Measurements from ENCODE around the gene RFX3. TPM values are rescaled to one million over a fixed set of nuclear protein-coding genes. Genes with fewer than 3 reads are reported as not detected.

The RFX3 gene
- total and polyA plus RNA-seq, 4 donors, result 0.30 to 4.6 (median 1.5) TPM

- H3K4me1 ChIP-seq (ENCODE audit: control insufficient read depth in 4 of 4, insufficient read depth in 4 of 4, low read length in 3 of 4), result no peaks in the 10 kb centered on the region
- TF ChIP-seq ZBTB33 (IDR thresholded peaks at IDR 0.05) (no peak), MAX (IDR thresholded peaks at IDR 0.05) (no peak), EGR1 (IDR thresholded peaks at IDR 0.05; ENCODE audit: low read depth in 2 of 2) (no peak), FOXA1 (IDR thresholded peaks at IDR 0.05) (no peak), NR2F2 (IDR thresholded peaks at IDR 0.05) (no peak)
- H3K27ac ChIP-seq (ENCODE audit: low read depth in 1 of 2, low read length in 2 of 2), result no peak overlapping the region
- no peak for DNase-seq (ENCODE audit: low spot score)
- H3K27me3 ChIP-seq (ENCODE audit: control insufficient read depth in 4 of 4, insufficient read depth in 4 of 4, low read length in 3 of 4), result no peaks in the 10 kb centered on the region
- no peaks in the 10 kb centered on the region for H3K9me3 ChIP-seq (ENCODE audit: control insufficient read depth in 4 of 4, low read length in 3 of 4)
- H3K9ac ChIP-seq (ENCODE audit: low read depth in 1 of 2, low read length in 2 of 2), result no peak overlapping the region
- H3K36me3 ChIP-seq (ENCODE audit: control insufficient read depth in 4 of 4, insufficient read depth in 3 of 4, low read depth in 1 of 4, low read length in 3 of 4), result no peaks in the 10 kb centered on the region
- no peak overlapping the region for H3K4me3 ChIP-seq (ENCODE audit: low read depth in 1 of 3, low read length in 3 of 3)
Observed at GRCh38 chr9:3281399-3281798, 244.4 kb downstream of the RFX3 start.

GRCh38 chr9:3277200-3277599 lies 248.6 kb downstream of the RFX3 start:
- no peak overlapping the region for H3K9ac ChIP-seq (ENCODE audit: low read depth in 1 of 2, low read length in 2 of 2)
- no peak for TF ChIP-seq GABPA (IDR thresholded peaks at IDR 0.05 in 1 of 2, conservative IDR thresholded peaks at IDR 0.05 in 1 of 2)
- TF ChIP-seq RAD21 (IDR thresholded peaks at IDR 0.05), result no peak
- TF ChIP-seq MAX (IDR thresholded peaks at IDR 0.05), result no peak
- TF ChIP-seq HNF4G (IDR thresholded peaks at IDR 0.05), result no peak
- TF ChIP-seq HNF4A (conservative IDR thresholded peaks at IDR 0.05), result no peak
- TF ChIP-seq RXRA (IDR thresholded peaks at IDR 0.05), result no peak
- no peak for TF ChIP-seq ZBTB33 (IDR thresholded peaks at IDR 0.05)
- no peak for TF ChIP-seq SP1 (IDR thresholded peaks at IDR 0.05)
- no peaks in the 10 kb centered on the region for H3K27me3 ChIP-seq (ENCODE audit: control insufficient read depth in 4 of 4, insufficient read depth in 4 of 4, low read length in 3 of 4)
- H3K27ac ChIP-seq (ENCODE audit: low read depth in 1 of 2, low read length in 2 of 2), result no peak overlapping the region
- DNase-seq (ENCODE audit: low spot score), result no peak
- 93% methylated on average over 2 of the region's 2 CpGs for WGBS
- no peak overlapping the region for H3K4me3 ChIP-seq (ENCODE audit: low read depth in 1 of 3, low read length in 3 of 3)
- no peaks in the 10 kb centered on the region for H3K4me1 ChIP-seq (ENCODE audit: control insufficient read depth in 4 of 4, insufficient read depth in 4 of 4, low read length in 3 of 4)
- no peaks in the 10 kb centered on the region for H3K36me3 ChIP-seq (ENCODE audit: control insufficient read depth in 4 of 4, insufficient read depth in 3 of 4, low read depth in 1 of 4, low read length in 3 of 4)
- no peaks in the 10 kb centered on the region for H3K9me3 ChIP-seq (ENCODE audit: control insufficient read depth in 4 of 4, low read length in 3 of 4)

- Histone ChIP-seq H3K4me3 (ENCODE audit: low read depth in 1 of 3, low read length in 3 of 3) (no peak overlapping the region), H3K9ac (ENCODE audit: low read depth in 1 of 2, low read length in 2 of 2) (no peak overlapping the region), H3K4me1 (ENCODE audit: control insufficient read depth in 4 of 4, insufficient read depth in 4 of 4, low read length in 3 of 4) (no peaks in the 10 kb centered on the region), H3K27me3 (ENCODE audit: control insufficient read depth in 4 of 4, insufficient read depth in 4 of 4, low read length in 3 of 4) (no peaks in the 10 kb centered on the region), H3K36me3 (ENCODE audit: control insufficient read depth in 4 of 4, insufficient read depth in 3 of 4, low read depth in 1 of 4, low read length in 3 of 4) (peaks cover 0 to 2% (median 0%) of the 10 kb centered on the region in 4 donors), H3K9me3 (ENCODE audit: control insufficient read depth in 4 of 4, low read length in 3 of 4) (no peaks in the 10 kb centered on the region), H3K27ac (ENCODE audit: low read depth in 1 of 2, low read length in 2 of 2) (no peak overlapping the region)
- no peak for TF ChIP-seq ZBTB33 (IDR thresholded peaks at IDR 0.05)
- 96% methylated on average over 2 of the region's 2 CpGs for WGBS
- DNase-seq (ENCODE audit: low spot score), result no peak
Observed at GRCh38 chr9:3271581-3271980, 254.2 kb downstream of the RFX3 start.

All from liver (tissue), 9 donors.